H1 (cell line): Measurements from ENCODE around the gene GRXCR2.

ENCODE experiments used
- CBX5 ChIP-seq: fragments of 300-800, 300-1000 bp; sonication (generic); IDR thresholded peaks from 2 replicates; pipeline ENCODE4 v1.7.1; 2016; ENCODE audit warnings: antibody characterized with exemption, low read length, low read depth
- CREB1 ChIP-seq: IDR thresholded peaks from 2 replicates; pipeline ENCODE4 v1.6.1; 2012; ENCODE audit warnings: inconsistent platforms
- EP300 ChIP-seq, 2 experiments: IDR thresholded peaks; 1 replicate in 1 of 2; 2 replicates in 1 of 2; pipeline ENCODE4 v1.6.1; 2011 to 2012; ENCODE audit warnings: low read depth in 2 of 2, low read length in 2 of 2, mild to moderate bottlenecking in 2 of 2, borderline replicate concordance in 1 of 2, inconsistent platforms in 1 of 2, moderate library complexity in 1 of 2
- EZH2 ChIP-seq: fragments of 200-600 bp; sonication (generic); IDR thresholded peaks from 2 replicates; pipeline ENCODE4 v1.7.1; 2012; ENCODE audit warnings: low read depth, mild to moderate bottlenecking, moderate library complexity, low read length, inconsistent platforms; ENCODE audit not compliant: severe bottlenecking
- GABPA ChIP-seq: IDR thresholded peaks from 2 replicates; pipeline ENCODE4 v1.6.1; 2011; ENCODE audit warnings: mild to moderate bottlenecking, low read length, moderate library complexity, borderline replicate concordance; ENCODE audit not compliant: insufficient read depth
- JUND ChIP-seq: IDR thresholded peaks from 2 replicates; pipeline ENCODE4 v1.6.1; 2011; ENCODE audit warnings: mild to moderate bottlenecking, improper control_type of control experiment, low read length
- POLR2A ChIP-seq, 2 experiments: IDR thresholded peaks; 1 replicate in 1 of 2; 2 replicates in 1 of 2; pipeline ENCODE4 v1.6.1; 2011; ENCODE audit warnings: low read depth in 2 of 2, low read length in 2 of 2, mild to moderate bottlenecking in 2 of 2; ENCODE audit errors: control extremely low read depth in 1 of 2
- RNF2 ChIP-seq: fragments of 200-900, 300-1000 bp; sonication (generic); IDR thresholded peaks from 2 replicates; pipeline ENCODE4 v1.7.1; 2016; ENCODE audit warnings: borderline replicate concordance, low read depth, mild to moderate bottlenecking, antibody characterized with exemption, low read length; ENCODE audit not compliant: poor library complexity, severe bottlenecking; ENCODE audit errors: missing control alignments
- TAF1 ChIP-seq: IDR thresholded peaks from 2 replicates; pipeline ENCODE4 v1.6.1; 2011; ENCODE audit warnings: mild to moderate bottlenecking, low read depth, low read length
- TCF12 ChIP-seq: IDR thresholded peaks from 2 replicates; pipeline ENCODE4 v1.6.1; 2011; ENCODE audit warnings: low read depth, mild to moderate bottlenecking, low read length
- TEAD4 ChIP-seq: IDR thresholded peaks from 2 replicates; pipeline ENCODE4 v1.6.1; 2012; ENCODE audit warnings: low read depth, low read length, inconsistent platforms, mixed read lengths
- TF ChIP-seq, protein P1 (sequence below), 3 experiments: IDR thresholded peaks; 1 replicate in 2 of 3; 2 replicates in 1 of 3; pipeline versions ENCODE4 v1.5.1 to v1.6.1; 2011; ENCODE audit warnings: low read length in 3 of 3, mild to moderate bottlenecking in 3 of 3, inconsistent platforms in 2 of 3, low read depth in 1 of 3, moderate library complexity in 1 of 3; ENCODE audit not compliant: insufficient read depth in 1 of 3; ENCODE audit errors: control extremely low read depth in 1 of 3
- TF ChIP-seq, protein P2 (sequence below): IDR thresholded peaks from 2 replicates; pipeline ENCODE4 v1.6.1; 2011; ENCODE audit warnings: low read length, improper control_type of control experiment
- TF ChIP-seq, protein P3 (sequence below): IDR thresholded peaks from 2 replicates; pipeline ENCODE4 v1.6.1; 2012; ENCODE audit warnings: low read length, inconsistent platforms

DNA sequence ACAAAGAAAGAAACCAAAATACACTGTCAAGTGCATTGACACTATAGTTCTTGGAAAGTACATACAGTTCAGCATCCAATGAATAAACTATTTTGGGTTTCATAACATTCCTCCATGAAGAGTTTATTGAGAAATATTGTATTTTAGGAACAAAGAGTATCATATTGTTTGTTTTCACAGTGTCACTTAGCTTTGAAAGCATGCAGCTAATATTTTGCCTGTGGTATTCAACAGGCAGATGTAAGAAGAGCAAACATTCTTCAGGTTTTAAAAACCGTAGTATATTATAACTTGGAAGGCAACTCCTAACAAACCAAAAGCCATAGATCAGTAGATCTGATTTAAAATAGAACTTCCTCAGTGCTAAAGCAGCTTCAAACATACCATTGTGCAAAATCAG lies 42.2 kb downstream of the GRXCR2 start:
- TF ChIP-seq JUND (no peak), POLR2A (IDR thresholded peaks at IDR 0.05; ENCODE audit: control extremely low read depth in 1 of 2, low read depth in 2 of 2, low read length in 2 of 2) (no peak), CREB1 (no peak), TEAD4 (no peak), EZH2 (no peak), GABPA (no peak), EP300 (IDR thresholded peaks at IDR 0.05; ENCODE audit: borderline replicate concordance in 1 of 2, low read depth in 2 of 2, low read length in 2 of 2) (no peak), TCF12 (no peak), RNF2 (no peak), CBX5 (no peak), TAF1 (no peak)
- TF ChIP-seq, protein P1, sequence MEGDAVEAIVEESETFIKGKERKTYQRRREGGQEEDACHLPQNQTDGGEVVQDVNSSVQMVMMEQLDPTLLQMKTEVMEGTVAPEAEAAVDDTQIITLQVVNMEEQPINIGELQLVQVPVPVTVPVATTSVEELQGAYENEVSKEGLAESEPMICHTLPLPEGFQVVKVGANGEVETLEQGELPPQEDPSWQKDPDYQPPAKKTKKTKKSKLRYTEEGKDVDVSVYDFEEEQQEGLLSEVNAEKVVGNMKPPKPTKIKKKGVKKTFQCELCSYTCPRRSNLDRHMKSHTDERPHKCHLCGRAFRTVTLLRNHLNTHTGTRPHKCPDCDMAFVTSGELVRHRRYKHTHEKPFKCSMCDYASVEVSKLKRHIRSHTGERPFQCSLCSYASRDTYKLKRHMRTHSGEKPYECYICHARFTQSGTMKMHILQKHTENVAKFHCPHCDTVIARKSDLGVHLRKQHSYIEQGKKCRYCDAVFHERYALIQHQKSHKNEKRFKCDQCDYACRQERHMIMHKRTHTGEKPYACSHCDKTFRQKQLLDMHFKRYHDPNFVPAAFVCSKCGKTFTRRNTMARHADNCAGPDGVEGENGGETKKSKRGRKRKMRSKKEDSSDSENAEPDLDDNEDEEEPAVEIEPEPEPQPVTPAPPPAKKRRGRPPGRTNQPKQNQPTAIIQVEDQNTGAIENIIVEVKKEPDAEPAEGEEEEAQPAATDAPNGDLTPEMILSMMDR (IDR thresholded peaks at IDR 0.05; ENCODE audit: control extremely low read depth in 1 of 3, insufficient read depth in 1 of 3, low read depth in 1 of 3, low read length in 3 of 3): no peak
- TF ChIP-seq, protein P2, sequence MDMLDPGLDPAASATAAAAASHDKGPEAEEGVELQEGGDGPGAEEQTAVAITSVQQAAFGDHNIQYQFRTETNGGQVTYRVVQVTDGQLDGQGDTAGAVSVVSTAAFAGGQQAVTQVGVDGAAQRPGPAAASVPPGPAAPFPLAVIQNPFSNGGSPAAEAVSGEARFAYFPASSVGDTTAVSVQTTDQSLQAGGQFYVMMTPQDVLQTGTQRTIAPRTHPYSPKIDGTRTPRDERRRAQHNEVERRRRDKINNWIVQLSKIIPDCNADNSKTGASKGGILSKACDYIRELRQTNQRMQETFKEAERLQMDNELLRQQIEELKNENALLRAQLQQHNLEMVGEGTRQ: no peak
- TF ChIP-seq, protein P3, sequence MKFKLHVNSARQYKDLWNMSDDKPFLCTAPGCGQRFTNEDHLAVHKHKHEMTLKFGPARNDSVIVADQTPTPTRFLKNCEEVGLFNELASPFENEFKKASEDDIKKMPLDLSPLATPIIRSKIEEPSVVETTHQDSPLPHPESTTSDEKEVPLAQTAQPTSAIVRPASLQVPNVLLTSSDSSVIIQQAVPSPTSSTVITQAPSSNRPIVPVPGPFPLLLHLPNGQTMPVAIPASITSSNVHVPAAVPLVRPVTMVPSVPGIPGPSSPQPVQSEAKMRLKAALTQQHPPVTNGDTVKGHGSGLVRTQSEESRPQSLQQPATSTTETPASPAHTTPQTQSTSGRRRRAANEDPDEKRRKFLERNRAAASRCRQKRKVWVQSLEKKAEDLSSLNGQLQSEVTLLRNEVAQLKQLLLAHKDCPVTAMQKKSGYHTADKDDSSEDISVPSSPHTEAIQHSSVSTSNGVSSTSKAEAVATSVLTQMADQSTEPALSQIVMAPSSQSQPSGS: no peak
